ENCODE data around the gene C1QTNF7. TPM values are rescaled to one million over a fixed set of nuclear protein-coding genes. Genes with fewer than 3 reads are reported as not detected.

C1QTNF7 gene
- total and polyA plus RNA-seq, 2 of the 13 experiments (the other 11 are each of a cell fraction or from before 2014, with no cell fraction given) = not detected

GRCh38 chr4:15479089-15479912, 51.5 kb downstream of the C1QTNF7 start (continued):
- no peak for TF ChIP-seq TIGD3 (CRISPR knock-in tag; IDR thresholded peaks at IDR 0.05; ENCODE audit: borderline replicate concordance)
- no peak for TF ChIP-seq HIVEP1 (CRISPR knock-in tag; IDR thresholded peaks at IDR 0.05)
- no peak for TF ChIP-seq ZNF720 (CRISPR knock-in tag; IDR thresholded peaks at IDR 0.05)
- TF ChIP-seq KDM3A (CRISPR knock-in tag; IDR thresholded peaks at IDR 0.05; ENCODE audit: low read depth) = no peak; the same call in 1 of the 2 replicates
- no peak for TF ChIP-seq TRAFD1 (CRISPR knock-in tag; IDR thresholded peaks at IDR 0.05; ENCODE audit: borderline replicate concordance)
- TF ChIP-seq ZC3H4 (CRISPR knock-in tag; IDR thresholded peaks at IDR 0.05; ENCODE audit: borderline replicate concordance) = no peak
- no peak for TF ChIP-seq HMG20B (CRISPR knock-in tag; conservative IDR thresholded peaks at IDR 0.05)
- TF ChIP-seq, protein P1, sequence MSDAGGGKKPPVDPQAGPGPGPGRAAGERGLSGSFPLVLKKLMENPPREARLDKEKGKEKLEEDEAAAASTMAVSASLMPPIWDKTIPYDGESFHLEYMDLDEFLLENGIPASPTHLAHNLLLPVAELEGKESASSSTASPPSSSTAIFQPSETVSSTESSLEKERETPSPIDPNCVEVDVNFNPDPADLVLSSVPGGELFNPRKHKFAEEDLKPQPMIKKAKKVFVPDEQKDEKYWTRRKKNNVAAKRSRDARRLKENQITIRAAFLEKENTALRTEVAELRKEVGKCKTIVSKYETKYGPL (CRISPR knock-in tag; IDR thresholded peaks at IDR 0.05) = no peak
- no peak for TF ChIP-seq CENPX (CRISPR knock-in tag; IDR thresholded peaks at IDR 0.05)
- no peak for TF ChIP-seq LBX2 (CRISPR knock-in tag; IDR thresholded peaks at IDR 0.05; ENCODE audit: borderline replicate concordance)
- TF ChIP-seq PRPF4 (IDR thresholded peaks at IDR 0.05; ENCODE audit: low read depth, low read length, poor library complexity, severe bottlenecking) = no peak
- TF ChIP-seq GFI1 (CRISPR knock-in tag; IDR thresholded peaks at IDR 0.05; ENCODE audit: borderline replicate concordance) = no peak
- no peak; the same call in 1 of the 2 replicates for TF ChIP-seq ZSCAN5A (CRISPR knock-in tag; IDR thresholded peaks at IDR 0.05; ENCODE audit: borderline replicate concordance)
- no peak for TF ChIP-seq CBFB (CRISPR knock-in tag; IDR thresholded peaks at IDR 0.05)
- no peak for TF ChIP-seq MYNN (CRISPR knock-in tag; IDR thresholded peaks at IDR 0.05; ENCODE audit: low read depth)
- peak; percentile 67; the same call in 1 of the 2 replicates for TF ChIP-seq HOXA3 (CRISPR knock-in tag; IDR thresholded peaks at IDR 0.05)
- no peak for TF ChIP-seq SETDB1 (CRISPR knock-in tag; IDR thresholded peaks at IDR 0.05; ENCODE audit: borderline replicate concordance)
- no peak for TF ChIP-seq MIER3 (CRISPR knock-in tag; IDR thresholded peaks at IDR 0.05; ENCODE audit: borderline replicate concordance)
- TF ChIP-seq KLF11 (CRISPR knock-in tag; IDR thresholded peaks at IDR 0.05) = no peak
- TF ChIP-seq PATZ1 (CRISPR knock-in tag; IDR thresholded peaks at IDR 0.05) = no peak
- TF ChIP-seq SIX4 (CRISPR knock-in tag; IDR thresholded peaks at IDR 0.05) = no peak; the same call in 1 of the 2 replicates
- no peak for TF ChIP-seq GATA4 (IDR thresholded peaks at IDR 0.05; ENCODE audit: borderline replicate concordance, low read depth)
